Body of pancreas (tissue), 4 donors: ENCODE measurements around the gene MYRFL. TPM values are rescaled to one million over a fixed set of nuclear protein-coding genes. Genes with fewer than 3 reads are reported as not detected.
"Not testable (repeated sequence)": the region's sequence is repeated elsewhere in the genome, so short reads cannot be mapped to it uniquely, and the experiment has no call there.

ENCODE experiments used
- ATAC-seq: fragments of 150-250 bp; one replicate; pipeline ENCODE4 v1.9.1; 2016
- DNase-seq, 4 donors: peaks; one replicate each; pipeline ENCODE4 v3.0.0-alpha.2; 2019
- H3K27ac ChIP-seq, 4 donors: fragments of 200-600 bp; sonication (generic); 1 replicate in 3 of 4; 2 replicates in 1 of 4; pipeline versions ENCODE4 v1.5.1 to v1.6.1; 2016 to 2019; ENCODE audit warnings: mild to moderate bottlenecking in 1 of 4, mixed read lengths in 1 of 4, moderate library complexity in 1 of 4
- H3K27me3 ChIP-seq, 2 donors: fragments of 200-600 bp; sonication (generic); one replicate each; pipeline ENCODE4 v1.6.0; 2016; ENCODE audit warnings: mild to moderate bottlenecking in 1 of 2
- H3K36me3 ChIP-seq, 2 donors: fragments of 200-600 bp; sonication (generic); replicated peaks in 1 of 2; 2 replicates each; pipeline ENCODE4 v1.5.1; 2016; ENCODE audit warnings: low read depth in 2 of 2; ENCODE audit not compliant: insufficient read depth in 1 of 2
- H3K4me1 ChIP-seq: fragments of 200-600 bp; sonication (generic); one replicate; pipeline ENCODE4 v1.6.0; 2016
- H3K4me3 ChIP-seq, 2 donors: fragments of 200-600 bp; sonication (generic); 1 replicate in 1 of 2; 2 replicates in 1 of 2; pipeline ENCODE4 v1.5.1; 2016 to 2019
- H3K9me3 ChIP-seq, 3 donors: fragments of 200-600 bp; sonication (generic); 1 replicate in 2 of 3; 2 replicates in 1 of 3; pipeline ENCODE4 v1.5.1; 2016
- CTCF ChIP-seq, 7 experiments: fragments of 450-650 bp in 4 of 7; fragments of 200-600 bp in 3 of 7; sonication (generic) in 3 of 7; IDR thresholded peaks; one replicate each; pipeline ENCODE4 v1.5.1; 2016 to 2019; ENCODE audit warnings: antibody characterized with exemption in 7 of 7
- POLR2A ChIP-seq, 3 donors: fragments of 450-650 bp; IDR thresholded peaks; one replicate each; pipeline ENCODE4 v1.6.1; 2016; ENCODE audit warnings: antibody characterized with exemption in 3 of 3, mild to moderate bottlenecking in 2 of 3
- WGBS, 2 donors: methylation state at CpG; one replicate each; pipeline ENCODE4 v1.1.5; 2017; 5-methylcytosine and 5-hydroxymethylcytosine counted together
- intact Hi-C: fragments of 100-400 bp; cut with DNase I; formaldehyde crosslinking; loops from one replicate; pipeline ENCODE4 v1.15.1; 2023
- total RNA-seq, 2 donors: library from RNA; depleted of rRNA; stranded (reverse); fragments of >200 nt; gene quantifications; one replicate each; pipeline ENCODE4 v1.1.0, GENCODE V29; 2016

The MYRFL gene
- total RNA-seq, 2 donors from 2014 or later: under 0.01 to 0.52 TPM

DNA sequence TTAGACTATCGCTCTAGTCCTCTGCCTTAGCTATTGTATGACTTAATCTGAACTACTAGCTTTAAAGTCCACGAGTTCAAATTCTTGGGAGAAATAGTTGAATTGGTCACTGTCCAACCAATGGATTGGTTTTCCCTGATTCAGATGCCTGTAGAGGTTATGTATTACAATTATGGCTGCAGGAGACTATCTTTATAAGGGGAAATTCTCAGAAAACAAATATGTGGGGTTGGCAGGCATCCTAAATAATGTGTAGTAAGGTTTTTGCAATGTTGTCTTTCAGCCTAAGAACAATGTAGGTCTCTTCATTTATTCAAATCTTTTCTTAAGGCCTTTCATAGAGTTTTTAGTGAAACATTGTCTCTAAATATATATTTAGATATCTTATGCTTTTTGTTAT is 26.9 kb downstream of the MYRFL start:
- no peak overlapping the region for H3K4me3 ChIP-seq
- DNase-seq (no peak), ATAC-seq (no peak)
- H3K4me1 ChIP-seq: no peaks in the 10 kb centered on the region
- TF ChIP-seq POLR2A (IDR thresholded peaks at IDR 0.05) (no peak), CTCF (IDR thresholded peaks at IDR 0.05) (no peak)
- H3K27ac ChIP-seq: no peak overlapping the region
- 79 to 86% methylated on average over 2 of the region's 2 CpGs for WGBS, 2 donors
- intact Hi-C loops: no loop called here
- H3K27me3 ChIP-seq: no peaks in the 10 kb centered on the region
- H3K36me3 ChIP-seq: no peaks in the 10 kb centered on the region
- no peaks in the 10 kb centered on the region for H3K9me3 ChIP-seq

- H3K4me1 ChIP-seq, DNase-seq, ATAC-seq, H3K4me3 ChIP-seq, H3K36me3 ChIP-seq, H3K27ac ChIP-seq, H3K27me3 ChIP-seq, intact Hi-C loops, H3K9me3 ChIP-seq: not testable (repeated sequence)
- 89 to 92% methylated on average over 35 to 52 of the region's 61 CpGs for WGBS, 2 donors
Measured at GRCh38 chr12:69853176-69853961, 28.3 kb downstream of the MYRFL start.

GRCh38 chr12:69866698-69867097 is 41.7 kb downstream of the MYRFL start:
- H3K27me3 ChIP-seq: no peaks in the 10 kb centered on the region
- ATAC-seq: no peak
- TF ChIP-seq CTCF (IDR thresholded peaks at IDR 0.05) (no peak), POLR2A (IDR thresholded peaks at IDR 0.05) (no peak)
- no peak for DNase-seq
- H3K36me3 ChIP-seq: no peaks in the 10 kb centered on the region
- no peaks in the 10 kb centered on the region for H3K4me1 ChIP-seq
- H3K27ac ChIP-seq: no peak overlapping the region
- no peak overlapping the region for H3K4me3 ChIP-seq
- 71 to 83% methylated on average over 4 of the region's 4 CpGs for WGBS, 2 donors
- intact Hi-C loops: no loop called here
- no peaks in the 10 kb centered on the region for H3K9me3 ChIP-seq

DNA sequence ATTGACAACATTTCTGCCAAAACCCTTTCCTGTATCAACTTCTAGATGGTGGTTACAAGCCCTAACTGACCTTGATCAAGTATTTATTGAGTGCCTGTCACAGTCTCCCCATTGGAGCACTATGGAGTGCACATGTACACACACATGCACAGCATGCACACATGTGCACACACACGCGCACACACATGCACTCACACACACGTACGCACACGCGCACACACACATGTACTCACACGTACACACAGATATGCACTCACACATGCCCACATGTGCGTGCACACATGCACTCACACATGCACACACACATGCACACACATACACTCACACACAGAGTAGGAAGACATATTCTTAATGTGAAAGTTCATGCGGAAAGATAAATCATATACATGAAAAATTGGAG is 43.7 kb downstream of the MYRFL start:
- intact Hi-C loops: no loop called here
- Histone ChIP-seq H3K27me3 (no peaks in the 10 kb centered on the region), H3K4me3 (no peak overlapping the region), H3K4me1 (no peaks in the 10 kb centered on the region), H3K9me3 (no peaks in the 10 kb centered on the region), H3K27ac (no peak overlapping the region), H3K36me3 (no peaks in the 10 kb centered on the region)
- ATAC-seq (no peak), DNase-seq (no peak)
- TF ChIP-seq POLR2A (IDR thresholded peaks at IDR 0.05) (no peak), CTCF (IDR thresholded peaks at IDR 0.05) (no peak)
- WGBS, 2 donors: 82 to 85% methylated on average over 9 of the region's 9 CpGs

- no peak for ATAC-seq
- Histone ChIP-seq H3K9me3 (no peaks in the 10 kb centered on the region), H3K4me3 (no peak overlapping the region), H3K27me3 (no peaks in the 10 kb centered on the region), H3K36me3 (no peaks in the 10 kb centered on the region), H3K4me1 (no peaks in the 10 kb centered on the region), H3K27ac (no peak overlapping the region)
- WGBS, 2 donors: 33 to 52% methylated on average over 3 of the region's 3 CpGs
- intact Hi-C loops: no loop called here
- no peak for TF ChIP-seq POLR2A (IDR thresholded peaks at IDR 0.05)
- no peak for TF ChIP-seq CTCF (IDR thresholded peaks at IDR 0.05)
- no peak for DNase-seq
Measured at GRCh38 chr12:69872804-69873203, 47.8 kb downstream of the MYRFL start.
